GM10248 (cell line): Measurements from ENCODE around the gene CKAP2.
A peak's percentile ranks its signal among the peaks of the same experiment; 100 is the strongest.
"Not testable (repeated sequence)": the region's sequence is repeated elsewhere in the genome, so short reads cannot be mapped to it uniquely, and the experiment has no call there.

Experiments
- CTCF ChIA-PET: fragments of 300-600 bp; sonication (Branson Sonifier 250); formaldehyde crosslinking; extraction: SDS; loops from one replicate; lab custom pipeline; 2021; ENCODE audit warnings: antibody characterized with exemption; lab: Yijun Ruan, JAX
- POLR2A ChIA-PET: fragments of 350-650 bp; sonication (Branson Sonifier 250); formaldehyde crosslinking; extraction: SDS; loops from one replicate; lab custom pipeline; 2020; ENCODE audit warnings: antibody characterized with exemption; lab: Yijun Ruan, JAX
- DNase-seq: peaks from one replicate; pipeline ENCODE4 v3.0.0; 2012; ENCODE audit errors: extremely low spot score
- CTCF ChIP-seq: IDR thresholded peaks from 2 replicates; pipeline ENCODE4 v1.5.1; 2012; ENCODE audit warnings: mild to moderate bottlenecking, low read depth; ENCODE audit errors: extremely low read depth, missing control alignments, control extremely low read depth

The CKAP2 gene, protein sequence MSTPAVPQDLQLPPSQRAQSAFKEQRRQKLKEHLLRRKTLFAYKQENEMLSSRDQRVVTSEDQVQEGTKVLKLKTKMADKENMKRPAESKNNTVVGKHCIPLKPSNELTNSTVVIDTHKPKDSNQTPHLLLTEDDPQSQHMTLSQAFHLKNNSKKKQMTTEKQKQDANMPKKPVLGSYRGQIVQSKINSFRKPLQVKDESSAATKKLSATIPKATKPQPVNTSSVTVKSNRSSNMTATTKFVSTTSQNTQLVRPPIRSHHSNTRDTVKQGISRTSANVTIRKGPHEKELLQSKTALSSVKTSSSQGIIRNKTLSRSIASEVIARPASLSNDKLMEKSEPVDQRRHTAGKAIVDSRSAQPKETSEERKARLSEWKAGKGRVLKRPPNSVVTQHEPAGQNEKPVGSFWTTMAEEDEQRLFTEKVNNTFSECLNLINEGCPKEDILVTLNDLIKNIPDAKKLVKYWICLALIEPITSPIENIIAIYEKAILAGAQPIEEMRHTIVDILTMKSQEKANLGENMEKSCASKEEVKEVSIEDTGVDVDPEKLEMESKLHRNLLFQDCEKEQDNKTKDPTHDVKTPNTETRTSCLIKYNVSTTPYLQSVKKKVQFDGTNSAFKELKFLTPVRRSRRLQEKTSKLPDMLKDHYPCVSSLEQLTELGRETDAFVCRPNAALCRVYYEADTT

GRCh38 chr13:52454820-52455676, at the start of gene CKAP2:
CKAP2 (plus strand) TSS chr13:52455478; CDS start chr13:52455557, 79 bp downstream.
- ChIA-PET POLR2A (no interaction called here), CTCF (interaction anchor here (1.2 kb wide), 1 partner anchor 11 kb away, joined by 3 read pairs; no protein-coding TSS in a partner anchor)
- DNase-seq: peak; percentile 93
- TF ChIP-seq CTCF: no peak

GRCh38 chr13:52405767-52406494, 49.3 kb upstream of the CKAP2 start, which contains the start of gene THSD1:
THSD1 (minus strand) TSS chr13:52406172; CDS start chr13:52402600, 3,572 bp downstream.
- TF ChIP-seq CTCF: no peak
- POLR2A ChIA-PET: no interaction called here
- CTCF ChIA-PET: interaction anchor here (1.3 to 1.6 kb wide), 2 partner anchors 10 to 44 kb away, joined by 5 to 6 read pairs; no protein-coding TSS in a partner anchor
- peak; percentile 44 for DNase-seq

- TF ChIP-seq CTCF: no peak
- DNase-seq: no peak
- ChIA-PET CTCF (no interaction called here), POLR2A (no interaction called here)
These were observed 48.6 kb upstream of the CKAP2 start for GRCh38 chr13:52406629-52407028.

- DNase-seq, CTCF ChIA-PET, POLR2A ChIA-PET: not testable (repeated sequence)
These were observed 47.8 kb upstream of the CKAP2 start for GRCh38 chr13:52407436-52407835.

GRCh38 chr13:52408071-52408658, 47.1 kb upstream of the CKAP2 start:
- POLR2A ChIA-PET, CTCF ChIA-PET, DNase-seq: not testable (repeated sequence)

- TF ChIP-seq CTCF: no peak
- POLR2A ChIA-PET: no interaction called here
These were observed 43.6 kb upstream of the CKAP2 start for GRCh38 chr13:52411629-52412028.

DNA sequence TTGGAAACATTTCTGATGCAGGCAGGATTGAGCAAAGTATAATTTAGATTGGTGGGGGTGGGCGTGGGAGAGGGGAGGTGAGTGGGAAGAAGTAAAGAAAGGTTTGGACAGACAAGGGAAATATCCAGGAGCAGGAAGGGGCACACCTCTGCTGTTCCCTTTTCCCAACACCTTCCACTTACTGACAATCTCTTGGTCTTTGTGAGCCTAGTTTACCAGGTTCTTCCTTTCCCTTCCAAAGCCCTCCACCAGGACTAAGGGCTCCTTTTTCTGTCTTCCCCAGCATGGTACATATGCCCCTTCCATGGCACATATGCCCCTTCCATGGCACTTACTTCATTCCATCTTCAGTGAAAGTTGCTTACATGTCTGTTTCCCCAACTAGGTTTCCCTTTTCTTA, 43.1 kb upstream of the CKAP2 start:
- no peak for TF ChIP-seq CTCF
- CTCF ChIA-PET: interaction anchor here (2.6 kb wide), 1 partner anchor 38 kb away, joined by 13 read pairs; the partner anchor contains the start of gene VPS36

More at GRCh38 chr13:52411629-52412028, 43.6 kb upstream of the CKAP2 start:
- CTCF ChIA-PET: interaction anchor here (2.6 kb wide), 1 partner anchor 38 kb away, joined by 13 read pairs; the partner anchor contains the start of gene VPS36
- DNase-seq: no peak

More for the DNA sequence above, 43.1 kb upstream of the CKAP2 start:
- DNase-seq: no peak
- POLR2A ChIA-PET: no interaction called here
